MM.1S (cell line): ENCODE measurements around the gene NCAPD3.

Source experiments
- DNase-seq: peaks from one replicate; pipeline ENCODE4 v3.0.0-alpha.2; 2015
- H2AFZ ChIP-seq: fragments of 300-600 bp; sonication (generic); 2 replicates; pipeline ENCODE4 v1.6.0; 2016; ENCODE audit warnings: antibody characterized with exemption, low read length
- H3F3A ChIP-seq: fragments of 300-600 bp; sonication (generic); 2 replicates; pipeline ENCODE4 v1.6.1; 2016; ENCODE audit warnings: mild to moderate bottlenecking, antibody characterized with exemption, low read length, moderate library complexity, mixed read lengths; ENCODE audit not compliant: insufficient read depth
- H3K27ac ChIP-seq: fragments of 300-600 bp; sonication (generic); 2 replicates; pipeline ENCODE4 v1.5.1; 2016; ENCODE audit warnings: mild to moderate bottlenecking, low read length
- H3K27me3 ChIP-seq: fragments of 300-600 bp; sonication (generic); replicated peaks from 2 replicates; pipeline ENCODE4 v1.6.0; 2016; ENCODE audit warnings: low read length; ENCODE audit not compliant: insufficient read depth
- H3K36me3 ChIP-seq: fragments of 300-600 bp; sonication (generic); replicated peaks from 2 replicates; pipeline ENCODE4 v1.6.1; 2016; ENCODE audit warnings: mild to moderate bottlenecking, low read length, mixed read lengths; ENCODE audit not compliant: insufficient read depth
- H3K4me1 ChIP-seq: fragments of 300-600 bp; sonication (generic); 2 replicates; pipeline ENCODE4 v1.6.1; 2016; ENCODE audit warnings: low read length, mixed read lengths
- H3K4me2 ChIP-seq: fragments of 300-600 bp; sonication (generic); 2 replicates; pipeline ENCODE4 v1.6.0; 2016; ENCODE audit warnings: low read depth, low read length
- H3K4me3 ChIP-seq: fragments of 300-600 bp; sonication (generic); 2 replicates; pipeline ENCODE4 v1.5.1; 2016; ENCODE audit warnings: low read length, mixed read lengths
- H3K79me2 ChIP-seq: fragments of 300-600 bp; sonication (generic); 2 replicates; pipeline ENCODE4 v1.6.1; 2016; ENCODE audit warnings: mixed run types, low read length, mixed read lengths
- H3K9ac ChIP-seq: fragments of 300-600 bp; sonication (generic); 2 replicates; pipeline ENCODE4 v1.6.1; 2016; ENCODE audit warnings: low read length, mixed read lengths
- H3K9me2 ChIP-seq: fragments of 300-600 bp; sonication (generic); replicated peaks from 2 replicates; pipeline ENCODE4 v1.6.1; 2016; ENCODE audit warnings: mild to moderate bottlenecking, low read length, mixed read lengths; ENCODE audit not compliant: insufficient read depth
- H3K9me3 ChIP-seq: fragments of 300-600 bp; sonication (generic); replicated peaks from 2 replicates; pipeline ENCODE4 v1.6.1; 2016; ENCODE audit warnings: mild to moderate bottlenecking, low read length, mixed read lengths; ENCODE audit not compliant: insufficient read depth
- H4K20me1 ChIP-seq: fragments of 300-600 bp; sonication (generic); 2 replicates; pipeline ENCODE4 v1.6.1; 2016; ENCODE audit warnings: mild to moderate bottlenecking, low read length, moderate library complexity, mixed read lengths; ENCODE audit not compliant: insufficient read depth
- CTCF ChIP-seq: fragments of 300-600 bp; sonication (generic); IDR thresholded peaks from 2 replicates; pipeline ENCODE4 v1.5.1; 2016; ENCODE audit warnings: antibody characterized with exemption, low read length, mixed read lengths
- EZH2 ChIP-seq: fragments of 300-600 bp; sonication (generic); optimal IDR thresholded peaks from 2 replicates; pipeline ENCODE3; 2017; ENCODE audit warnings: low read depth, mild to moderate bottlenecking, antibody characterized with exemption, low read length, mixed read lengths
- EZH2phosphoT487 ChIP-seq: fragments of 300-600 bp; sonication (generic); IDR thresholded peaks from 2 replicates; pipeline ENCODE4 v1.6.1; 2018; ENCODE audit warnings: antibody characterized with exemption, low read length

NCAPD3 gene

GRCh38 chr11:134143801-134144200, 80.0 kb downstream of the NCAPD3 start:
- H3K79me2 ChIP-seq = no peaks in the 10 kb centered on the region
- H3K4me2 ChIP-seq = no peak overlapping the region
- H3K27ac ChIP-seq = no peak overlapping the region
- H3K9me2 ChIP-seq = no peaks in the 10 kb centered on the region
- TF ChIP-seq EZH2 (no peak), EZH2phosphoT487 (no peak)
- H3K36me3 ChIP-seq = no peaks in the 10 kb centered on the region
- no peaks in the 10 kb centered on the region for H3K4me1 ChIP-seq
- H3K4me3 ChIP-seq = no peak overlapping the region
- no peaks in the 10 kb centered on the region for H4K20me1 ChIP-seq
- no peaks in the 10 kb centered on the region for H3K9me3 ChIP-seq
- DNase-seq = no peak
- H3K9ac ChIP-seq = no peak overlapping the region
- H2AFZ ChIP-seq = no peak overlapping the region
- no peaks in the 10 kb centered on the region for H3F3A ChIP-seq
- no peaks in the 10 kb centered on the region for H3K27me3 ChIP-seq

GRCh38 chr11:134142536-134142935, 81.2 kb downstream of the NCAPD3 start:
- H3K9ac ChIP-seq = no peak overlapping the region
- H4K20me1 ChIP-seq = no peaks in the 10 kb centered on the region
- no peak overlapping the region for H3K27ac ChIP-seq
- no peak overlapping the region for H3K4me3 ChIP-seq
- H3K4me2 ChIP-seq = no peak overlapping the region
- H3K9me3 ChIP-seq = no peaks in the 10 kb centered on the region
- no peaks in the 10 kb centered on the region for H3K4me1 ChIP-seq
- no peaks in the 10 kb centered on the region for H3F3A ChIP-seq
- no peak for TF ChIP-seq EZH2phosphoT487
- TF ChIP-seq CTCF = no peak
- no peak for TF ChIP-seq EZH2
- no peaks in the 10 kb centered on the region for H3K79me2 ChIP-seq
- no peaks in the 10 kb centered on the region for H3K36me3 ChIP-seq
- H3K27me3 ChIP-seq = no peaks in the 10 kb centered on the region
- DNase-seq = no peak
- no peaks in the 10 kb centered on the region for H3K9me2 ChIP-seq
- no peak overlapping the region for H2AFZ ChIP-seq

GRCh38 chr11:134140961-134141490, 82.7 kb downstream of the NCAPD3 start:
- no peaks in the 10 kb centered on the region for H3K27me3 ChIP-seq
- H3K9me3 ChIP-seq = no peaks in the 10 kb centered on the region
- no peak for DNase-seq
- H3K36me3 ChIP-seq = no peaks in the 10 kb centered on the region
- H4K20me1 ChIP-seq = no peaks in the 10 kb centered on the region
- TF ChIP-seq CTCF (no peak), EZH2 (no peak), EZH2phosphoT487 (no peak)
- no peaks in the 10 kb centered on the region for H3F3A ChIP-seq
- H3K9me2 ChIP-seq = no peaks in the 10 kb centered on the region
- no peaks in the 10 kb centered on the region for H3K79me2 ChIP-seq
- H3K9ac ChIP-seq = no peak overlapping the region
- H3K4me3 ChIP-seq = no peak overlapping the region
- H2AFZ ChIP-seq = no peak overlapping the region
- no peak overlapping the region for H3K4me2 ChIP-seq
- H3K27ac ChIP-seq = no peak overlapping the region
- no peaks in the 10 kb centered on the region for H3K4me1 ChIP-seq

- TF ChIP-seq CTCF (peak; percentile 59), EZH2phosphoT487 (no peak), EZH2 (no peak)
- Histone ChIP-seq H3K27me3 (no peaks in the 10 kb centered on the region), H3K36me3 (no peaks in the 10 kb centered on the region), H3F3A (no peaks in the 10 kb centered on the region), H3K9me2 (no peaks in the 10 kb centered on the region), H3K9ac (no peak overlapping the region), H3K4me2 (peak overlapping the region; percentile 22; the same call in 1 of the 2 replicates), H3K27ac (no peak overlapping the region), H3K4me3 (no peak overlapping the region), H3K9me3 (no peaks in the 10 kb centered on the region), H3K4me1 (no peaks in the 10 kb centered on the region), H4K20me1 (no peaks in the 10 kb centered on the region), H2AFZ (no peak overlapping the region), H3K79me2 (no peaks in the 10 kb centered on the region)
- peak; percentile 27 for DNase-seq
Measured at GRCh38 chr11:134139873-134140331, 83.9 kb downstream of the NCAPD3 start.
